Duodenal mucosa (tissue), 2 donors: ENCODE measurements around the gene SEMA4D.

Experiments
- H3K27ac ChIP-seq: one replicate; pipeline ENCODE4 v1.7.0; 2013; ENCODE audit warnings: low read depth, low read length
- H3K27me3 ChIP-seq, 2 donors: one replicate each; pipeline ENCODE4 v1.7.0; 2013; ENCODE audit warnings: low read length in 2 of 2, control low read depth in 1 of 2; ENCODE audit not compliant: insufficient read depth in 2 of 2, control insufficient read depth in 1 of 2
- H3K36me3 ChIP-seq, 2 donors: one replicate each; pipeline ENCODE4 v1.7.0; 2013; ENCODE audit warnings: low read length in 2 of 2, control low read depth in 1 of 2; ENCODE audit not compliant: insufficient read depth in 2 of 2, control insufficient read depth in 1 of 2
- H3K4me1 ChIP-seq, 2 donors: one replicate each; pipeline ENCODE4 v1.7.0; 2013; ENCODE audit warnings: low read length in 2 of 2, control low read depth in 1 of 2; ENCODE audit not compliant: insufficient read depth in 2 of 2, control insufficient read depth in 1 of 2
- H3K4me3 ChIP-seq, 2 donors: one replicate each; pipeline ENCODE4 v1.7.0; 2013; ENCODE audit warnings: low read length in 2 of 2, low read depth in 1 of 2
- H3K9ac ChIP-seq, 2 donors: one replicate each; pipeline ENCODE4 v1.7.0; 2013; ENCODE audit warnings: low read length in 2 of 2, low read depth in 1 of 2
- H3K9me3 ChIP-seq, 2 donors: one replicate each; pipeline ENCODE4 v1.7.0; 2013; ENCODE audit warnings: low read length in 2 of 2, control low read depth in 1 of 2; ENCODE audit not compliant: control insufficient read depth in 1 of 2

Gene SEMA4D

GRCh38 chr9:89447416-89447815 lies 50.5 kb downstream of the SEMA4D start:
- H3K27ac ChIP-seq = no peak overlapping the region
- no peak overlapping the region for H3K4me3 ChIP-seq
- no peaks in the 10 kb centered on the region for H3K27me3 ChIP-seq
- no peak overlapping the region for H3K9ac ChIP-seq
- no peaks in the 10 kb centered on the region for H3K36me3 ChIP-seq
- no peaks in the 10 kb centered on the region for H3K9me3 ChIP-seq
- peaks cover 27 to 49% of the 10 kb centered on the region in 2 donors for H3K4me1 ChIP-seq

DNA sequence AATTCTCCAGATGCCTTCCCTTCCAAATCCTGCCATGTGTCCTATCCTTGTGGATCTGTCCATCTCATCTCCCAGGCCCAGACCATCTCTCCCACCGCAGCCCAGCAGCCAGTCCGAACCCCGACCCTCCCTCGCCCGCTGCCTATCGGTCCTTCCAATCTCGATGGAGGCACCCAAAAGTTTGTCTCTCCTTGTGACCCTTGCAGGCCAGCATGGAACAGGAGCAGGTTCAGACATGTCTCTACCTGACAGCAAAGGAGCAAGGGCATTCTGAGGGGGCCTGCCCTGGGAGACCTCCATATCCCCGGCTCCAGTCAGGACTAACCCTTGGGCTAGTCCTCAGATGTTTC lies 51.0 kb downstream of the SEMA4D start:
- Histone ChIP-seq H3K27me3 (no peaks in the 10 kb centered on the region), H3K9me3 (no peaks in the 10 kb centered on the region), H3K27ac (no peak overlapping the region), H3K4me3 (no peak overlapping the region), H3K9ac (no peak overlapping the region), H3K36me3 (no peaks in the 10 kb centered on the region), H3K4me1 (peaks cover 32 to 54% of the 10 kb centered on the region in 2 donors)

- Histone ChIP-seq H3K9me3 (no peaks in the 10 kb centered on the region), H3K27ac (no peak overlapping the region), H3K4me3 (no peak overlapping the region), H3K9ac (no peak overlapping the region), H3K36me3 (no peaks in the 10 kb centered on the region), H3K4me1 (peaks cover 37 to 59% of the 10 kb centered on the region in 2 donors), H3K27me3 (no peaks in the 10 kb centered on the region)
Measured at GRCh38 chr9:89446261-89446960, 51.5 kb downstream of the SEMA4D start.

DNA sequence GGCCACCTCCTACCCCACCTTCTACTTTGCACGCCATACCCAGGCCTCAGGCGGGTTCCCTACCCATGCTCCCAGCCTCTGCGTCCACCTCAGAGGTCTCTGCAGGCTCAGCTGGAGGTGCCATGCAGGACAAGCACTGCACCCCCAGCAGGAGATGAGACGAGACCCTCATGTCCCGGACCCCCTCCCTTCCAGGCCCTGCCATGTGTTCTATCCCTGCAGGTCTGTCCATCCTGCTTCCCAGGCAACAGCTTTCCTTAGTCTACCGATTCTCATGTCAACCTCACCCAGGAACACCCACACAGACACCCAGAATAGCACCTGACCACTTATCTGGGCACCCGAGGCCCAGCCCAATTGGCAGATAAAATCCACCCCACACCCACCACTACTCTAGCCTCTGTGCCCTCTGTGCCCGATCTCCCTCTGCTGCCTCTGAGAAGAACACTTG lies 52.1 kb downstream of the SEMA4D start:
- no peaks in the 10 kb centered on the region for H3K36me3 ChIP-seq
- no peak overlapping the region for H3K9ac ChIP-seq
- no peak overlapping the region for H3K27ac ChIP-seq
- H3K27me3 ChIP-seq = no peaks in the 10 kb centered on the region
- no peaks in the 10 kb centered on the region for H3K9me3 ChIP-seq
- no peak overlapping the region for H3K4me3 ChIP-seq
- H3K4me1 ChIP-seq = peaks cover 42 to 65% of the 10 kb centered on the region in 2 donors

DNA sequence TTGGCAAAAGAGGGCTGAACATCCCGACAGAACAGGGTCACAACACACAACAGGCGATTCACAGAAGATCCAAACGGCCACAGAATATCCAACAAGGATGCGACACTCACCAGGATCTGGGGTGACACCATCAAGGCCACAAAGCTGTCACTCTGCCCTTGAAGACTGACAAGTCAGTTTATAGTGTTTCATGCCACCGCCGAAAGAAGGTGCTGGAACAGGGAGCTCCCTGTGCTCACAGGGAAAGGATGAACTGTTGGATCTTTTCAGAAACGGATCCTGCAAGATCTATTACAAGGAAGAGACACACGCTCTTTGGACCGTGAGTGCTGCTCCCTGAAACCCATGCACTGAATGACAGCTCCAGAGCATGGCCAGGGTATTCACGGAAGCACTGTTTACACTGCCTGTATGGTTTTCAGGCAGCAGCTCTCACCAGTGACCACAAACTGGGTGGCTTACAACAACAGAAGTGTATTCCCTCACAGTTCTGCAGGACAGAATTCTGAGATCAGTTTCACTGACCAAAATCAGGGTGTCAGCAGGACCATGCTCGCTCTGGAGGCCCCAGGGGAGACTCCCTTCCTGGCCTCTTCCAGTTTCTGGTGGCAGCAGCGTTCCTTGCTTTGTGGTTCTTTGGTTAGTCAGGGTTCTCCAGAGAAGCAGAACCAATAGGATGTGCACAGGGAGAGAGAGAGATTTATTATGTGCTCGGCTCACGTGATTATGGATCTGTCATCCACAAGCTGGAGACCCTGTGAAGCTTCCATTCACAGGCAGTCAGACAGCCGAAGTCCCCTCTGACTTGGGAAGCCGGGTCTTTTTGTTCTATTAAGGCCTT lies 52.8 kb downstream of the SEMA4D start:
- Histone ChIP-seq H3K36me3 (no peaks in the 10 kb centered on the region), H3K27me3 (no peaks in the 10 kb centered on the region), H3K4me1 (peaks cover 48 to 72% of the 10 kb centered on the region in 2 donors), H3K27ac (no peak overlapping the region), H3K9me3 (no peaks in the 10 kb centered on the region), H3K4me3 (no peak overlapping the region), H3K9ac (no peak overlapping the region)

DNA sequence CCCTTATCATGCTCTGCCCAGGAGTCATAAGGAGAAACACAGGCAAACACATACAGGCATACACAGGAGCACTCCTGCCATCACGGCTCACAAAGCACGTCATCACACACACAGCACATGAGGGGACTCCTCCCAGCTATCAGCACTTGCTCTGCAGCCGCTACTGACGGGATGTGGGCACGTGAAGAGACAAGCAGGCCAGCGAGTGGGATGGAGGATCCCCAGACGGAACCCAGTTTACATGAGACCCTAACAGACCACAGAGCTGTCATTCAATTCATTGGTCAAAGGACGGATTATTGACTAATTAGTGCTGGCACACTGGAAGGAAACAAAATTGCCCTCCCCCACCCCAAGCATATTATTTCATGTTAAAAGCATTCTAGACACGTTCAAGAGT lies 53.6 kb downstream of the SEMA4D start:
- peaks cover 48 to 76% of the 10 kb centered on the region in 2 donors for H3K4me1 ChIP-seq
- H3K4me3 ChIP-seq = no peak overlapping the region
- no peak overlapping the region for H3K9ac ChIP-seq
- H3K9me3 ChIP-seq = no peaks in the 10 kb centered on the region
- H3K36me3 ChIP-seq = no peaks in the 10 kb centered on the region
- no peak overlapping the region for H3K27ac ChIP-seq
- no peaks in the 10 kb centered on the region for H3K27me3 ChIP-seq

- H3K36me3 ChIP-seq = no peaks in the 10 kb centered on the region
- H3K27ac ChIP-seq = no peak overlapping the region
- H3K4me3 ChIP-seq = no peak overlapping the region
- no peaks in the 10 kb centered on the region for H3K9me3 ChIP-seq
- no peaks in the 10 kb centered on the region for H3K27me3 ChIP-seq
- H3K9ac ChIP-seq = no peak overlapping the region
- peaks cover 43 to 68% of the 10 kb centered on the region in 2 donors for H3K4me1 ChIP-seq
Measured at GRCh38 chr9:89442981-89443814, 54.7 kb downstream of the SEMA4D start.

DNA sequence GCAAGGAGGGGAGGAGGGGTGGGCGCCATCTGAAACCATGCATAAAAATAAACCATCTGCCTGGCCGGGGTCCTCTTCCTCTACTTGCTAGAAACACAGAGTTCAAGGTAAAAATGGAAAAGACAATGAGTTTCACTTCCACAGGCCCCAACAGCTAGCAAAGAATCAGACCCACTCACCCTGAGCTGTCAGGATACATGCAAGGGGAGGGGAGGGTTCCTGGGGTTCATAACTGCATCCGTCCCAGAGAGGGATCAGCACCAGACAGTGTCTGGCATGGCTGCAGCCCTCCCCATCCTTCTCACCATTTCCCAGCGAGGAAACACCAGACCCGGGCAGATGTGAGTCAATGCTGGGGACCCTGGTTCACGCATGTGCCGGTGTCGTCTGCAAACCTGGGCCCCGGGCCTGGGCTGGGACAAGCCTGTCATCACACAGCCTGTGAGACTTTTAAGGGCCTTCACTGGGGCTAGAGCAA lies 55.4 kb downstream of the SEMA4D start:
- Histone ChIP-seq H3K27me3 (no peaks in the 10 kb centered on the region), H3K9ac (no peak overlapping the region), H3K4me1 (peaks cover 46 to 75% of the 10 kb centered on the region in 2 donors), H3K36me3 (no peaks in the 10 kb centered on the region), H3K4me3 (no peak overlapping the region), H3K9me3 (no peaks in the 10 kb centered on the region), H3K27ac (no peak overlapping the region)

DNA sequence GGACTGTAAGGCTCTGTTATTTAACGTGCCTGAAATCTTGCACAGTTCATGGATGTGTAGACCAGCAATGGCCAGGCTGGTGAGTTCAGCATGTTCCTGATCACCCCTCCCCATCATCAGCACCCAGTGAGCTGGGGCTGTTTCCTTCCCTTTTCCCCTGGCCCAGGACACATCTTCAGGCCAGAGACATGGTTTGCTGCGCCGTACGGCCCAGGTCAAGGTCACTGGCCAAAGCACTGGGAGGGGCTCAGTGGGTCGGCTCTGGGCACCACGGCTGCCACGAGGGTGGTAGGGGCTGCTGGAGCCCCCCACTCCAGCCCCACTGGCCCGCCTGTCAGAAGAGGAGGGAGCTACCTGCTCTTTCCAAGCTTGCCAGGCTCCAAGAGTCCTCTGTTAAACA lies 55.9 kb downstream of the SEMA4D start:
- no peaks in the 10 kb centered on the region for H3K9me3 ChIP-seq
- no peaks in the 10 kb centered on the region for H3K36me3 ChIP-seq
- no peak overlapping the region for H3K27ac ChIP-seq
- H3K27me3 ChIP-seq = no peaks in the 10 kb centered on the region
- no peak overlapping the region for H3K4me3 ChIP-seq
- H3K4me1 ChIP-seq = peaks cover 51 to 81% of the 10 kb centered on the region in 2 donors
- no peak overlapping the region for H3K9ac ChIP-seq

DNA sequence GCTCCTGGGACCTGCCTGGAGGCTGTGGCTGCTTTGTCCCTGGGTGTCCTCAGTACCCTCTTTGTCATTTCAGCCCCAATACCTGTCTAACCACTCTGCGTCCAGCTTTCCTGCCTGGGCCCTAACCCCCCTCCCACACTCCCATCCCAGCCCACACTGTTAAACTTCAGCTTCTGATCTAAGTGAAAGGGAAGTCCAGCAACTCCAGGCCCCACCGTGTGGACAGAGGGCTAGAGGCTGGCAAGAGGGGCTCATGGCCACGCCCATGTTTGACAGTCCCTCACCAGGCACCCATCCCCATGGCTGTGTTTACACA lies 56.3 kb downstream of the SEMA4D start:
- H3K4me3 ChIP-seq = no peak overlapping the region
- no peaks in the 10 kb centered on the region for H3K36me3 ChIP-seq
- H3K27ac ChIP-seq = no peak overlapping the region
- no peaks in the 10 kb centered on the region for H3K27me3 ChIP-seq
- no peaks in the 10 kb centered on the region for H3K9me3 ChIP-seq
- H3K9ac ChIP-seq = peak overlapping the region in 1 of 2 donors; percentile 18
- peaks cover 55 to 83% of the 10 kb centered on the region in 2 donors for H3K4me1 ChIP-seq
